Nephron progenitor cell (in vitro differentiated cells): ENCODE measurements around the gene ERC2.

Experiments used
- DNase-seq: peaks from one replicate; pipeline ENCODE4 v3.0.0; 2021
- H3K27ac Mint-ChIP-seq: 2 replicates; pipeline ENCODE4 v1.8.0; 2021; ENCODE audit warnings: mild to moderate bottlenecking, moderate library complexity, mixed read lengths
- H3K27me3 Mint-ChIP-seq: 2 replicates; pipeline ENCODE4 v1.8.0; 2021; ENCODE audit warnings: mild to moderate bottlenecking, low read depth, mixed read lengths; ENCODE audit not compliant: poor library complexity
- H3K36me3 Mint-ChIP-seq: 2 replicates; pipeline ENCODE4 v1.8.0; 2021; ENCODE audit warnings: low read depth, mixed read lengths
- H3K4me1 Mint-ChIP-seq: 2 replicates; pipeline ENCODE4 v1.8.0; 2021; ENCODE audit warnings: mixed read lengths
- H3K4me3 Mint-ChIP-seq: 2 replicates; pipeline ENCODE4 v1.8.0; 2021; ENCODE audit warnings: mild to moderate bottlenecking, moderate library complexity, mixed read lengths
- H3K9me3 Mint-ChIP-seq: 2 replicates; pipeline ENCODE4 v1.8.0; 2021; ENCODE audit warnings: mild to moderate bottlenecking, moderate library complexity, mixed read lengths
- CTCF ChIP-seq: fragments of 200-600 bp; sonication (generic); IDR thresholded peaks from 2 replicates; pipeline ENCODE4 v1.5.0; 2021; ENCODE audit warnings: antibody characterized with exemption

The ERC2 gene

DNA sequence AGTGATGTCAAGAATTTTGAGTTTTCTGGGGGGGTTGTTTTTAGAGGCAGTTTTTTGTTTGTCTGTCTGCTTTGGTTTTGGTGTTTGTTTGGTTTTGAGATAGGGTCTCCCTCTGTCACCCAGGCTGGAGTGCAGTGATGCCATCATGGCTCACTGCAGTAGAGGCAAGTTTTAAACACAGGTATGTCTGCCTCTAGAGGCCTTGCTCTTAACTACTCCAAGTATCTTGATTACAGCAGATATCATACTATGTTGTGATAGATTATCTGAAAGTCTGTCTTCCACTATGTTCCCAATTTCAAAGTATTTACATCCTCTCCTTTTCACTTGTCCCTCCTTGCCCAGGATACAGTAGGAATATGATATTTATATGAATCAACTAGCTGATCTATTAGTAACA lies 57.7 kb downstream of the ERC2 start:
- Mint-ChIP-seq H3K27ac (no peak overlapping the region), H3K4me1 (peaks cover 14% of the 10 kb centered on the region), H3K4me3 (no peak overlapping the region), H3K9me3 (no peaks in the 10 kb centered on the region), H3K27me3 (peaks cover 6% of the 10 kb centered on the region), H3K36me3 (peaks cover 4% of the 10 kb centered on the region)
- no peak for DNase-seq
- TF ChIP-seq CTCF: no peak

DNA sequence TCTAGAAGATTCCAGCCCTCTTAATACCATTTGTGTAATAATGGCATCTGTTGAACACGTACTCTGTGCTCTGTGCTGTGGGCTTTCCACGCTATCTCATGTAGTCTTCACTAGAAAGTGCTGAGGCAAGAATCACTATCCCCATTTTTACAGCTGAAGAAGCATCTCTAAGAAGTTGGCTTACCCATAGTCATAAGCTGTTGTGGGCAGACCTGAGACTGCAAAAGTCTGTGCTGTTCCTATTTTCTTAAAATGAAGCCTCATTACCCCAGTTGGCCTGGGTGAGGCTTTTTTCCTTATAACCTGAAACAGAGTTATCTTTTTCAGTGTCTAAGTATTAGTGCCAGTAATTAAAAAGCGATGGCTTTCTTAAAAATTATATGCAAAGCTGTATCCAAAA lies 58.5 kb downstream of the ERC2 start:
- Mint-ChIP-seq H3K27ac (no peak overlapping the region), H3K9me3 (no peaks in the 10 kb centered on the region), H3K36me3 (peaks cover 4% of the 10 kb centered on the region), H3K4me1 (peaks cover 14% of the 10 kb centered on the region), H3K27me3 (peaks cover 6% of the 10 kb centered on the region), H3K4me3 (no peak overlapping the region)
- no peak for TF ChIP-seq CTCF
- DNase-seq: no peak

DNA sequence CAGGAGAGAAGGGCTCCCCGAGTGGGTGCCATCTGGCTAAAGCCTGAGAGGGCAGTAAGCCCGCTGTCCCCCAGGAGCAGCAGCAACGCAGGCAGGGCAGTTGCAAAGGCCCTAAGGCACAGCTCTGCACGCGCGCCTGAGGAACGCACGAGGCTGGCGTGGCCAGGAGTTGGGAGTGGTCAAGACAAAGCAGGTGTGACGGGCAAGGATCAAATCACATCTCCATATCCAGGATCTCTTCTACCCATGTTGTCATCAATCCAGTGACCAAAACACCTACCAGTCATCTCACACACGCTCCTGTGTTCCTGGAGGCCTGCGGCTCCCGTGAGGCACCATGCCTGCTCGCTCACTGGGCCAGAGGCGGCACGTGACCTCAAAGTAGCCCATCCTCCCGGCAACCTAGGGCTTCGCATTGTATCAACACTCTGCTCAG lies 59.5 kb downstream of the ERC2 start:
- Mint-ChIP-seq H3K27me3 (peaks cover 6% of the 10 kb centered on the region), H3K36me3 (peaks cover 4% of the 10 kb centered on the region), H3K4me3 (no peak overlapping the region), H3K4me1 (peaks cover 8% of the 10 kb centered on the region), H3K27ac (no peak overlapping the region), H3K9me3 (no peaks in the 10 kb centered on the region)
- no peak for DNase-seq
- TF ChIP-seq CTCF: no peak

DNA sequence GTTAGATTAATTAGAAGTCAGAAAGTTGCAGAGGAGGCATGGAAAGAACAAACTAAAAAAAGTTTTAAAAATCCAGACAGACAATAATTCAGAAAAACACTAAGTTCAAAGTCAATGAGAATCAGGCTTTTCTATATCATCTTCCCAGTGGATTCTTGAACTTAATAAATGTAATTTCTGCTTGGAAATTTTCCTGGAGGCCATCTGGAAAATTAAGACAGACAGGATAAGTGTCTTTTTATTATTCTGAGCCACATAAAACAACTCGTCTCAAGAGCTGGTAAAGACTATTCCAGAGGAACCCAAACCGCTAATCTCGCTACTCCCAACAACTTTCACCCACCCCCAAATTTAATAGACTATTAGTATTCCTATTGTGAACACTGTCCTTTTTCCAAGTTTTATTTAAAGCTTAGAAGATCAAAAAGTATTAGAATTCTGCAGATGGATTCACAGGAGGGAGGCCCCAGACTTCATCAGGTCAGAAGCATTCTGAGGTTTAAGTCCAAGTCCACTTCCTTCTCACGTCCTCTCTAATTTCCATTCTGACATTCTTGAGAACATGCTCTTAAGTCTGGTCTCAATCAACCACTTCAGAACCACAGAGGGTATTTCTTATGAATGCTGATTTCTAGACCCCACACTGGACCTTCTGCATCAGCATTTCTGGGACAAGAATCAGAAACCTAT lies 61.3 kb downstream of the ERC2 start:
- Mint-ChIP-seq H3K4me1 (no peaks in the 10 kb centered on the region), H3K9me3 (peaks cover 6% of the 10 kb centered on the region), H3K27ac (peak overlapping the region; percentile 48), H3K36me3 (peaks cover 2% of the 10 kb centered on the region), H3K27me3 (peaks cover 11% of the 10 kb centered on the region), H3K4me3 (no peak overlapping the region)
- DNase-seq: no peak
- no peak for TF ChIP-seq CTCF

GRCh38 chr3:56404884-56405283 lies 63.4 kb downstream of the ERC2 start:
- no peak overlapping the region for H3K4me3 Mint-ChIP-seq
- no peak for TF ChIP-seq CTCF
- no peak for DNase-seq
- peaks cover 11% of the 10 kb centered on the region for H3K9me3 Mint-ChIP-seq
- peaks cover 11% of the 10 kb centered on the region for H3K27me3 Mint-ChIP-seq
- no peak overlapping the region for H3K27ac Mint-ChIP-seq
- no peaks in the 10 kb centered on the region for H3K36me3 Mint-ChIP-seq
- no peaks in the 10 kb centered on the region for H3K4me1 Mint-ChIP-seq

- Mint-ChIP-seq H3K9me3 (peaks cover 16% of the 10 kb centered on the region), H3K36me3 (peaks cover 5% of the 10 kb centered on the region), H3K4me1 (no peaks in the 10 kb centered on the region), H3K4me3 (no peak overlapping the region), H3K27ac (no peak overlapping the region), H3K27me3 (peaks cover 8% of the 10 kb centered on the region)
- no peak for DNase-seq
- TF ChIP-seq CTCF: no peak
Measured at GRCh38 chr3:56398659-56399058, 69.6 kb downstream of the ERC2 start.
